GM21381 (cell line): Measurements from ENCODE around the gene CHPF2.

Experiments
- ATAC-seq: cut with Tn5 transposase; IDR thresholded peaks from one replicate; pipeline ENCODE4 v1.9.1; 2021; ENCODE audit warnings: mild to moderate bottlenecking, moderate library complexity; ENCODE audit not compliant: unreplicated experiment

CHPF2 gene

DNA sequence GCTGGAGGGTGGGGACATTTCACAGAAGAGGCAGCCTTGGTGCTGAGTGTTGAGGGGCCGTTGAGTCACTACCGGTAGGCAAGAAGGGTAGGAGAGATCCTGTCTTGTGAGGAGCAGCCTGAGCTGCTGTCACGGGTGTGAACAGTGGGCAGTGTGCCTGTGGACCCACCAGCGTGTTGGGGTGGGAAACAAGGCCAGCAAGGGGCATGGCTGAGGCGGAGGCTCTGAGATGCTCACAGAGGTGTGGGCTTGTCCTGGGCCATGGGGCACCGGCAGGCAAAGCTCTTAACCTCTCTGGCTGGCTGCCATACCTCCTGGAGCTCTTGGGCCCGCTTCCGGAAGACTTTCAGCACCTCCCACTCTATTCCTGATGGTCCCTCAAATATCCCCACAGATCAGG lies 49.8 kb downstream of the CHPF2 start:
- no peak for ATAC-seq

DNA sequence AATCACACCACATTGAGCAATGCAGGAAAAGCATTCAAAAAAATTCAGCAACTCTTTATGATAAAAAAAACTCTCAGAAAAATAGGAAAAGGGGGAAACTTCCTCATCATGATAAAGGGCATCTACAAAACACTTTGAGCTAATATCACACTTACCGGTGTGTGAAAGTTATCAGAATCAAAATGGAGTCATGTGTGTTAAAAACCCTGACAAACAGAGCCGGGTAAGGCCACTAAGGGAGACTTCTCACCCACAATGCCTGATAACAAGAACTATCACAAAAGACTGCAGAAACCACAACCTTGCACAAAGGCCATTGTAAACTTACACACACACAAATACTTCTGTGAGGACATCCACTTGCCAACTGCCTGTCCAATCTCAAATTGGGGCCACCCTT lies 51.0 kb downstream of the CHPF2 start:
- no peak for ATAC-seq

DNA sequence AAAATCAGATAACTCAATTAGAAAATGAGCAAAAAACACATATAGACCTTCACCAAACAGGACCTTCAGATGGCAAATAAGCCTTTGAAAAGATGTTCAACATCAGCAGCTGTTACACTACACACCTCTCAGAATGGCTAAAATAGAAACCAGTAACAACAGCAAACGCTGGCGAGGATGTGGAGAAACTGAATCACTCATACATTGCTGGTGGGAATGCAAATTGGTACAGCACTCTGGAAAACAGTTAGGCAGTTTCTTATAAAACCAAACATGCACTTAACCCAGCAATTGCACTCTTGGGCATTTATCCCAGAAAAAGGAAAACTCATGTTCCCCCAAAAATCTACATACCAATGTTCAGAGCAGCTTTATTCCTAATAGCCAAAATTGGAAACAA lies 53.9 kb downstream of the CHPF2 start:
- no peak for ATAC-seq
